ENCODE measurements around the gene KRT3.

Gene KRT3

DNA sequence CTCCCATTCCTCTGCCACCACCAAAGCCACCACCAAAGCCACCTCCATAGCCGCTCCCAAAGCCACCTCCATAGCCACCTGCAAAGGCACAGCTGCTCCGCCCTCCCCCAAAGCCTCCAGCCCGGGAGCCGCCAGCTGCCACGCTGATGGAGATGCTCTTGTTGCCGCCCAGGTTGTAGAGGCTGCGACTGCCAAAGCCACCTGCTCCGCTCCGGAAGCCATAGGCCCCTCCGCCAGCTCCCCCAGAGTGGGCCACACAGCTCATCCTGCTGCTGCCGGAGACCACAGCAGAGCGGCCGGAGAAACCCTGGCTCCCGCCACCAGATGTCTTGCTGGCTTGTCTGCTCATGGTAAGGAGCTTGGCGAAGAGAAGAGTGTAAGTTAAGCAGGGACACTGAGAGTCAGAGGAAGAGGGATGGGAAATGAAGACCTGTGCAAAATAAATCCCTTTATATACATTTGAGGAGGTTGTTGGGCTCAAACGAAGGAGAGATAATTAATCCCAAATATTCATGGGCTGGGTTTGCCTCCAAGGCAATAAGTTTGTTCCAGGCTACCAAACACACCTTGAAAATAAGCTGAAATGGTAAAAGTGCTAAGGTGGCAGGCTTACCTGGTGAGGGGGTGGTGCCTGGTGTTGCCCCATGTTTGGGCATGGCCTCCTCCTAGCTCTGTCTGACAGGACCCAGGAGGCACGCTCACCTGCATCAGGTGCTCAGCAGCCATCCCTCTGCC lies at the start of gene KRT3:
Gene KRT3, minus strand, starts transcription at position 424 of the 735 bp plus-strand sequence. Its CDS starts 75 bp downstream, at position 349.
- TF ChIP-seq, protein P1, sequence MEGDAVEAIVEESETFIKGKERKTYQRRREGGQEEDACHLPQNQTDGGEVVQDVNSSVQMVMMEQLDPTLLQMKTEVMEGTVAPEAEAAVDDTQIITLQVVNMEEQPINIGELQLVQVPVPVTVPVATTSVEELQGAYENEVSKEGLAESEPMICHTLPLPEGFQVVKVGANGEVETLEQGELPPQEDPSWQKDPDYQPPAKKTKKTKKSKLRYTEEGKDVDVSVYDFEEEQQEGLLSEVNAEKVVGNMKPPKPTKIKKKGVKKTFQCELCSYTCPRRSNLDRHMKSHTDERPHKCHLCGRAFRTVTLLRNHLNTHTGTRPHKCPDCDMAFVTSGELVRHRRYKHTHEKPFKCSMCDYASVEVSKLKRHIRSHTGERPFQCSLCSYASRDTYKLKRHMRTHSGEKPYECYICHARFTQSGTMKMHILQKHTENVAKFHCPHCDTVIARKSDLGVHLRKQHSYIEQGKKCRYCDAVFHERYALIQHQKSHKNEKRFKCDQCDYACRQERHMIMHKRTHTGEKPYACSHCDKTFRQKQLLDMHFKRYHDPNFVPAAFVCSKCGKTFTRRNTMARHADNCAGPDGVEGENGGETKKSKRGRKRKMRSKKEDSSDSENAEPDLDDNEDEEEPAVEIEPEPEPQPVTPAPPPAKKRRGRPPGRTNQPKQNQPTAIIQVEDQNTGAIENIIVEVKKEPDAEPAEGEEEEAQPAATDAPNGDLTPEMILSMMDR (IDR thresholded peaks at IDR 0.05) = no peak
- Histone ChIP-seq H3K36me3 (no peaks in the 10 kb centered on the region), H3K9me3 (no peaks in the 10 kb centered on the region), H3K27ac (no peak within 1 kb of the TSS), H3K27me3 (peaks cover 13% of the 10 kb centered on the region), H3K4me3 (ENCODE audit: low read depth in 1 of 2, low read length in 1 of 2) (no peak within 1 kb of the TSS), H3K4me1 (ENCODE audit: control insufficient read depth in 1 of 2, insufficient read depth in 1 of 2, low read depth in 1 of 2, low read length in 1 of 2) (no peaks in the 10 kb centered on the region)

DNA sequence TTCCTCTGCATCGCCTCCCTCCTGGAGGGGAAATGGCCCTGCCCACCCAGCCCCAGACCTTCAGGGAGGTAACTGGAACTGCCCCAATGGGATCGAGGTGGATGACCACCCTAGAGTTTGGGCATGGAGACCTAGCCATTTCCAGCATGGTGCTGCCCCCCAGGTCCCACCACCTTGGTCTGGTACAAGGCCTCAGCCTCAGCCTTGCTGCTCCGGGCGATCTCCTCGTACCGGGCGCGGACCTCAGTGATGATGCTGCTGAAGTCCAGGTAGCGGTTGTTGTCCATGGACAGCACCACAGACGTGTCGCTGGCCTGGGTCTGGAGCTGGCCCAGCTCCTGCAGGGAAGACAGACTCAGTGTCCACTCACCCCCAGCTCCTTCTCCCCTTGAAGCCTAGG lies 48.5 kb upstream of the KRT3 start:
- Histone ChIP-seq H3K9me3 (no peaks in the 10 kb centered on the region), H3K27me3 (peaks cover 4% of the 10 kb centered on the region), H3K4me1 (ENCODE audit: control insufficient read depth in 1 of 2, insufficient read depth in 1 of 2, low read depth in 1 of 2, low read length in 1 of 2) (no peaks in the 10 kb centered on the region), H3K36me3 (no peaks in the 10 kb centered on the region), H3K4me3 (ENCODE audit: low read depth in 1 of 2, low read length in 1 of 2) (no peak overlapping the region), H3K27ac (no peak overlapping the region)
- TF ChIP-seq, protein P1 (IDR thresholded peaks at IDR 0.05) = no peak

DNA sequence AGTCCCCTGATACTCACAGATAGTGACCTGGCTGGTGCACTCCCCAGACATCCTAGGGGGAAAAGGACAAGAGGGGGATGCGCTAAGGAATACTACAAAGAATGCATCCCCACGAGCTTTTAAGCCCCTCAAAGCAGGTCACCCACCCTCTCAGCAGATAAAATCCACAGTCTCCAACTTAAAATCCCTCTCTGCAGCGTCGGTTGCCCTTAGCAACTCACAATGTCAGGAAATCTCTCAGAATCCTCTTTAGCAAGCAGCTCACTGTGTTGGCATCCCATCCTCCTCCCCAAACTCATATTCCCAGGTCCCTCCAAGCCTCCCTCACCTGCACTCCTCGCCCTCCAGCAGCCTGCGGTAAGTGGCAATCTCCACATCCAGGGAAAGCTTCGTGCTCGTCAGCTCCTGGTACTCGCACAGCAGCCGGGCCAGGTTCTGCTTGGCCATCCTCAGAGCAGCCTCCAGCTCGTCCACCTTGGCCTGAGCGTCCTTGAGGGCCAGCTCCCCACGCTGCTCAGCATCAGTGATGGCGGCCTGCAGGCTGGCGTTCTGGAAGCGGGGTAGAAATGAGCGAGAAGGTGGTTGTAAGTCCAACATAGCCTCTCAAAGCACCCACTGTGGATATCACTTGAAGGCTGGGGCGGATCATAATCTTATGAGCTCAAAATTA lies 43.7 kb upstream of the KRT3 start:
- no peaks in the 10 kb centered on the region for H3K4me1 ChIP-seq (ENCODE audit: control insufficient read depth in 1 of 2, insufficient read depth in 1 of 2, low read depth in 1 of 2, low read length in 1 of 2)
- H3K9me3 ChIP-seq = no peaks in the 10 kb centered on the region
- peaks cover 11% of the 10 kb centered on the region for H3K27me3 ChIP-seq
- no peak overlapping the region for H3K4me3 ChIP-seq (ENCODE audit: low read depth in 1 of 2, low read length in 1 of 2)
- H3K36me3 ChIP-seq = no peaks in the 10 kb centered on the region
- H3K27ac ChIP-seq = no peak overlapping the region
- TF ChIP-seq, protein P1 (IDR thresholded peaks at IDR 0.05) = no peak

DNA sequence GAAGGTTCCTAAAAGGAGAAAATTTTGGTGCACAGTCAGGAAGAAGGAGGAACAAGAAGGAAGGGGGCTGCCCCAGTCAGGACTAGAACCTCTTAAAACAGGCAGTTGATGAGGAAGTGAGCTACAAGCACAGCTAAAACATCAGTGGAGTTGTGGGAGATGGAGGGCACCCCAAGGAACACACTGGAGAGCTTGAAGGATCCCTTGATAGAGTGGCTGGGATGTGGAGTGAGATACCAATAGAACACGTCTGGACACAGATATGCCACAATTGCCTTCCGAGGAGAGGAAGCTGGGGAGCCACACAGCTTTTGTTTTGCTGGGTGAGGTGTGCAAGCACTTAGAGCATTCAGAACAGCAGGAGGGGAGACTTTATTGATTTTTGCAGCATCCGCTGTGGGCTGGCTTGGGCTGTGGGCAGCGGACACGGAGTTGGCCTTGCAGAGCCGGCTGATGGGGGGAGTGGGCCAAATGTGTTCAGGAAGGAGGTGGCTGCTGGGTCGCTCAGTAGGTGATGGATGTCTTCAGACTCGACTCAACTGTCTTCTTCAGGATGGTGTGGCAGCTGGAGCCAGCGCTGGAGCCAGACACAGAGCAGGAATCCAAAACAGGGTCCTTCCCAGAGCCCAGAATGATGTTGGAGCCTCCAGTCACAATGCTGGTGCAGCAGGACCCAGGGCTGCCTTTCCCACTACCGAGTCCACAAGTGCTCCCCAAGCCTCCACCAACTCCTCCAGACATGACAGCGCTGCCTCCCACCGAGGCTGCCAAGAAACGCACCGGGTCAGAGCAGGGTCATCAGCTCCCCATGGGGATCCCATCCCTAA lies 42.9 kb upstream of the KRT3 start:
- H3K27me3 ChIP-seq = peaks cover 11% of the 10 kb centered on the region
- H3K36me3 ChIP-seq = no peaks in the 10 kb centered on the region
- TF ChIP-seq, protein P1 (IDR thresholded peaks at IDR 0.05) = no peak
- no peaks in the 10 kb centered on the region for H3K4me1 ChIP-seq (ENCODE audit: control insufficient read depth in 1 of 2, insufficient read depth in 1 of 2, low read depth in 1 of 2, low read length in 1 of 2)
- no peaks in the 10 kb centered on the region for H3K9me3 ChIP-seq
- no peak overlapping the region for H3K27ac ChIP-seq
- no peak overlapping the region for H3K4me3 ChIP-seq (ENCODE audit: low read depth in 1 of 2, low read length in 1 of 2)

DNA sequence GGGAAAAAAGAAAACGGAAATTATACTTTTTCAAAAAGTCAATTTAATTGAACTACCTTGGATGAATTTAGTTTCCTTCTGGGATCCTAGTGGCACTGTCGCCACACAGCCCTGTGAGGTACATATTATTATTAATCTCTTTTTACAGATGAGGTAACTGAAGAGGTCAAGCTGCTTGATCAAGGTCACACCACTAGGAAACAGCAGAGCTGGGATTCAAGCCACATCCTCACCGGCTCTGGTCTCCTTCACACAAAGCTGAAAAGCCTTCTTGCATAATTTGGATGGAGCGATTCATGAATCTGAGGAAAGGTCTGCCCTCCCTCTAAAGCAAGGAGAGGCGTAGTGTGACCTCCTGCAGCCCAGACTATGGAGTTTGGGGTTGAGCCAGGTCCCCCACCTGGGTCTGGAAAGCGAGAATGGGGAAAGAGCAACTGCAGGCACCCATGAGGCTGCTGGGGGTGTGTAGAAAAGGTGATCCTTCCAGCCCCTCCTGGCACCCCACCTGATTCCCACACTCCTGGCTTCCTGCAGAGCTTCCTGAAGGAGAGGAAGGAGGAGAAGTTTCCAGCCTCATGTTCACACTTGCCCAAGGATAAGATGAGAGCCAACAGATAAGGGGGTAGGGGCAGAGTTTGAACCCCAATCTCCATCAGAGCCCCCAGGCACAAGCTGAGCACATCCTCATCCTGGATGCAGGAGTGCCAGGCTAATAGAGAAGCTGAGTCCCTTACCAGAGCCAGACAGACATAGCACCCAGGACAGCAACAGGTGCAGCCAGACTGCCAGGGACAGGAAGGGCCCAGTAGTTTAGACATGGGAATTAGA lies 42.1 kb upstream of the KRT3 start:
- Histone ChIP-seq H3K4me3 (ENCODE audit: low read depth in 1 of 2, low read length in 1 of 2) (no peak overlapping the region), H3K9me3 (no peaks in the 10 kb centered on the region), H3K27ac (no peak overlapping the region), H3K4me1 (ENCODE audit: control insufficient read depth in 1 of 2, insufficient read depth in 1 of 2, low read depth in 1 of 2, low read length in 1 of 2) (no peaks in the 10 kb centered on the region), H3K36me3 (no peaks in the 10 kb centered on the region), H3K27me3 (peaks cover 11% of the 10 kb centered on the region)
- TF ChIP-seq, protein P1 (IDR thresholded peaks at IDR 0.05) = no peak
